HepG2 (cell line): ENCODE data around the gene C1orf198. TPM values are rescaled to one million over a fixed set of nuclear protein-coding genes. Genes with fewer than 3 reads are reported as not detected.
A peak's percentile ranks its signal among the peaks of the same experiment; 100 is the strongest.

Experiments
- ARHGAP35 ChIP-seq: sonication (generic); formaldehyde crosslinking; IDR thresholded peaks from 2 replicates; pipeline ENCODE4 v1.9.0; 2022; ENCODE audit warnings: mild to moderate bottlenecking, inconsistent platforms, moderate library complexity, missing genetic modification reagents, borderline replicate concordance
- ASH2L ChIP-seq: fragments of 300-600, 200-600 bp; sonication (generic); IDR thresholded peaks from 2 replicates; pipeline ENCODE4 v1.7.0; 2017; ENCODE audit warnings: low read depth, mild to moderate bottlenecking, moderate library complexity, mixed read lengths, low read length; ENCODE audit not compliant: insufficient read length
- ETV6 ChIP-seq: sonication (generic); formaldehyde crosslinking; conservative IDR thresholded peaks from 2 replicates; pipeline ENCODE4 v1.4.0; 2020; ENCODE audit warnings: missing genetic modification reagents
- GLI4 ChIP-seq: sonication (generic); formaldehyde crosslinking; IDR thresholded peaks from 2 replicates; pipeline ENCODE4 v1.5.1; 2020; ENCODE audit warnings: missing genetic modification reagents, mild to moderate bottlenecking, moderate library complexity, borderline replicate concordance
- KLF16 ChIP-seq, 2 experiments: sonication (generic) in 1 of 2; formaldehyde crosslinking in 1 of 2; IDR thresholded peaks; 2 replicates each; pipeline versions ENCODE4 v1.6.1 to v1.8.0; 2016 to 2023; ENCODE audit warnings: missing genetic modification reagents in 2 of 2, missing compliant biosample characterization in 1 of 2
- MATR3 ChIP-seq: sonication (generic); formaldehyde crosslinking; IDR thresholded peaks from 2 replicates; pipeline ENCODE4 v1.4.0; 2020; ENCODE audit warnings: missing genetic modification reagents
- MAZ ChIP-seq, 2 experiments: sonication (generic) in 1 of 2; formaldehyde crosslinking in 1 of 2; IDR thresholded peaks; 2 replicates each; pipeline versions ENCODE4 v1.5.0 to v1.6.1; 2012 to 2020; ENCODE audit warnings: low read depth in 2 of 2, mild to moderate bottlenecking in 2 of 2, borderline replicate concordance in 1 of 2, improper control_type of control experiment in 1 of 2, low read length in 1 of 2, missing genetic modification reagents in 1 of 2, moderate library complexity in 1 of 2
- MZF1 ChIP-seq: sonication (generic); formaldehyde crosslinking; IDR thresholded peaks from 2 replicates; pipeline ENCODE4 v1.8.1; 2023; ENCODE audit warnings: mild to moderate bottlenecking, missing genetic modification reagents, borderline replicate concordance
- PHF20 ChIP-seq: sonication (generic); formaldehyde crosslinking; IDR thresholded peaks from 2 replicates; pipeline ENCODE4 v1.5.0; 2020; ENCODE audit warnings: mild to moderate bottlenecking, missing genetic modification reagents
- PHF21A ChIP-seq: sonication (generic); formaldehyde crosslinking; IDR thresholded peaks from 2 replicates; pipeline ENCODE4 v1.5.0; 2020; ENCODE audit warnings: mild to moderate bottlenecking, missing genetic modification reagents
- POLR2A ChIP-seq, 2 experiments: IDR thresholded peaks; 2 replicates each; pipeline ENCODE4 v1.6.1; 2011; ENCODE audit warnings: low read depth in 2 of 2, low read length in 2 of 2, mild to moderate bottlenecking in 1 of 2, moderate library complexity in 1 of 2; ENCODE audit not compliant: insufficient read depth in 1 of 2
- SAP130 ChIP-seq: IDR thresholded peaks from 2 replicates; pipeline ENCODE4 v1.6.1; 2016; ENCODE audit warnings: low read depth
- SPEN ChIP-seq: sonication (generic); formaldehyde crosslinking; IDR thresholded peaks from 2 replicates; pipeline ENCODE4 v1.5.1; 2020; ENCODE audit warnings: low read depth, mild to moderate bottlenecking, missing genetic modification reagents
- SRY ChIP-seq: sonication (generic); formaldehyde crosslinking; IDR thresholded peaks from 2 replicates; pipeline ENCODE4 v1.8.0; 2022; ENCODE audit warnings: mild to moderate bottlenecking, missing genetic modification reagents
- UBTF ChIP-seq: sonication (generic); formaldehyde crosslinking; IDR thresholded peaks from 2 replicates; pipeline ENCODE4 v1.4.0; 2020; ENCODE audit warnings: mild to moderate bottlenecking, missing genetic modification reagents
- ZNF547 ChIP-seq: sonication (generic); formaldehyde crosslinking; IDR thresholded peaks from 2 replicates; pipeline ENCODE4 v1.5.1; 2020; ENCODE audit warnings: mild to moderate bottlenecking, missing genetic modification reagents
- ZNF773 ChIP-seq: sonication (generic); formaldehyde crosslinking; IDR thresholded peaks from 2 replicates; pipeline ENCODE4 v1.4.0; 2020; ENCODE audit warnings: missing genetic modification reagents, borderline replicate concordance
- ZNF776 ChIP-seq: sonication (generic); formaldehyde crosslinking; IDR thresholded peaks from 2 replicates; pipeline ENCODE4 v1.4.0; 2020; ENCODE audit warnings: mild to moderate bottlenecking, missing genetic modification reagents
- ZNF782 ChIP-seq: sonication (generic); formaldehyde crosslinking; IDR thresholded peaks from 2 replicates; pipeline ENCODE4 v1.4.0; 2020; ENCODE audit warnings: missing genetic modification reagents, mild to moderate bottlenecking, borderline replicate concordance
- polyA plus RNA-seq, 8 experiments: library from polyadenylated mRNA; depleted of rRNA in 3 of 8; stranded (reverse) in 7 of 8; unstranded in 1 of 8; fragments of >200 nt; fragmentation: Illumina TruSeq in 4 of 8; extraction: Trizol in 4 of 8; gene quantifications; 2 replicates each; pipeline versions ENCODE4 v1.2.1 to v1.2.3, GENCODE V29; 2011 to 2016; ENCODE audit warnings: low read depth in 4 of 8, missing spikeins in 1 of 8, mixed read lengths in 1 of 8; ENCODE audit not compliant: insufficient read depth in 1 of 8
- total RNA-seq, 5 experiments: library from RNA; depleted of rRNA; stranded (reverse); fragments of >200 nt; fragmentation: Illumina TruSeq; extraction: Trizol; gene quantifications; 2 replicates each; pipeline ENCODE4 v1.2.3, GENCODE V29; 2016; ENCODE audit warnings: low read depth in 1 of 5
- TF ChIP-seq, protein P1 (sequence below): sonication (generic); formaldehyde crosslinking; IDR thresholded peaks from 2 replicates; pipeline ENCODE4 v1.4.0; 2020; ENCODE audit warnings: missing genetic modification reagents
- TF ChIP-seq, protein P2 (sequence below): IDR thresholded peaks from 2 replicates; pipeline ENCODE4 v1.6.1; 2012; ENCODE audit warnings: low read depth, low read length, improper control_type of control experiment
- TF ChIP-seq, protein P3 (sequence below): sonication (generic); formaldehyde crosslinking; IDR thresholded peaks from 2 replicates; pipeline ENCODE4 v1.4.0; 2020; ENCODE audit warnings: low read depth, mild to moderate bottlenecking, missing genetic modification reagents

The C1orf198 gene
- total and polyA plus RNA-seq, 2 of the 13 experiments (the other 11 are each of a cell fraction or from before 2014, with no cell fraction given): 12.7 to 13.4 TPM

DNA sequence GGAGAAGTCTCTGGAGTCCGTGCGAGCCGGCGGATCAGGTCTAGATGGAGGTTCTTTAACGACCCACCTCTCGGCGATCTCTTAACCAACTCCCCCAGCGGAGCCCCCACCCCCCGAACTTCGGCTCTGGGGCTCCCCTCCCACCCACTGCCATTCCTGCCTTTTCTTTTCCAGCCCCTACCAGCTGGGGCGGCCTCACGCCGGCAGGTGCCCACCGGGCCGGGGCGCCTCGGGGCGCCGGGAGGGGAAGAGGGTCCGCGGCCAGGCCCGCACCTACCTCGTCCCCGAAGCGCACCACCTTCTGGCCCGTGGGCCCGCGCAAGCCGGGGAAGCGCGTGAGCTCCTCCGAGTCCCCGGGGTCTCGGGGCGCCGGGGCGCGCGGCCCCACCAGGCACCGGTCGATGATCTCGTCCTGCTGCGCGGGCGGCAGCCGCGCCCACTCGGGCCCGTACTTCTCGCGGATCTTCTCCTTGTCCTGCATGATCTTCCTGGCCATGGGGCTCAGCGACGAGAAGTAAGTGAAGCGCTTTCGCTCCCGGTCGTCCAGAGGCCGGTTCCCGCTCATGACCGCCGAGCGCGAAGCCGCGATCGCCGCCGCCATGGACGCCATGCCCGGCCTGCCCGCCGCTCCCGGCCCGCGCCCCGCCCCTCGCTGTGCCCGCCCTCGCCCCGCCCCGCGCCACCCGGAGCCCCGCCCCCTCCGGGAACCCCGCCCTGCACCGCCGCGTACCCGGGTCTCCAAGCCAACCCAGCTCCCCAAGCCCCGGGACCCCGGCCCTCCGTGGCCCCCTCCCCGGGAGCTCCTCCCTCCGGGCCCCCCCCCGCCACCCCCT lies at the start of gene C1orf198 (continued):
- TF ChIP-seq, protein P1, sequence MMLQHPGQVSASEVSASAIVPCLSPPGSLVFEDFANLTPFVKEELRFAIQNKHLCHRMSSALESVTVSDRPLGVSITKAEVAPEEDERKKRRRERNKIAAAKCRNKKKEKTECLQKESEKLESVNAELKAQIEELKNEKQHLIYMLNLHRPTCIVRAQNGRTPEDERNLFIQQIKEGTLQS (CRISPR knock-in tag): 0 out of 2 replicates have a peak, but pooled peaks have one; percentile 5
- no peak for TF ChIP-seq MAZ (IDR thresholded peaks at IDR 0.05; ENCODE audit: borderline replicate concordance, low read depth, low read length)
- peak; percentile 26; the same call in 1 of the 2 replicates for TF ChIP-seq MAZ (CRISPR knock-in tag; IDR thresholded peaks at IDR 0.05; ENCODE audit: low read depth)
- TF ChIP-seq PHF20: peak; percentile 24
- peak; percentile 30 for TF ChIP-seq SAP130
- peak; percentile 57; the same call in 1 of the 2 replicates for TF ChIP-seq ZNF547 (CRISPR knock-in tag)
- TF ChIP-seq ZNF773: 0 out of 2 replicates have a peak, but pooled peaks have one; percentile 47
- peak; percentile 59; the same call in 1 of the 2 replicates for TF ChIP-seq UBTF (CRISPR knock-in tag)
- TF ChIP-seq MZF1 (CRISPR knock-in tag): no peak
- TF ChIP-seq ZNF776 (CRISPR knock-in tag): peak; percentile 27; the same call in 1 of the 2 replicates
- peak; percentile 76 for TF ChIP-seq SPEN (CRISPR knock-in tag)
- TF ChIP-seq ARHGAP35: 0 out of 2 replicates have a peak, but pooled peaks have one; percentile 40
- TF ChIP-seq ZNF782 (CRISPR knock-in tag): peak; percentile 32; the same call in 1 of the 2 replicates
- TF ChIP-seq, protein P2, sequence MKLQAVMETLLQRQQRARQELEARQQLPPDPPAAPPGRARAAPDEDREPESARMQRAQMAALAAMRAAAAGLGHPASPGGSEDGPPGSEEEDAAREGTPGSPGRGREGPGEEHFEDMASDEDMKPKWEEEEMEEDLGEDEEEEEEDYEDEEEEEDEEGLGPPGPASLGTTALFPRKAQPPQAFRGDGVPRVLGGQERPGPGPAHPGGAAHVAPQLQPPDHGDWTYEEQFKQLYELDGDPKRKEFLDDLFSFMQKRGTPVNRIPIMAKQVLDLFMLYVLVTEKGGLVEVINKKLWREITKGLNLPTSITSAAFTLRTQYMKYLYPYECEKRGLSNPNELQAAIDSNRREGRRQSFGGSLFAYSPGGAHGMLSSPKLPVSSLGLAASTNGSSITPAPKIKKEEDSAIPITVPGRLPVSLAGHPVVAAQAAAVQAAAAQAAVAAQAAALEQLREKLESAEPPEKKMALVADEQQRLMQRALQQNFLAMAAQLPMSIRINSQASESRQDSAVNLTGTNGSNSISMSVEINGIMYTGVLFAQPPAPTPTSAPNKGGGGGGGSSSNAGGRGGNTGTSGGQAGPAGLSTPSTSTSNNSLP: no peak
- peak; percentile 64 for TF ChIP-seq ASH2L
- TF ChIP-seq SRY (CRISPR knock-in tag): 0 out of 2 replicates have a peak, but pooled peaks have one; percentile 36
- TF ChIP-seq GLI4 (CRISPR knock-in tag): 0 out of 2 replicates have a peak, but pooled peaks have one; percentile 60
- TF ChIP-seq PHF21A (CRISPR knock-in tag): no peak
- TF ChIP-seq, protein P3, sequence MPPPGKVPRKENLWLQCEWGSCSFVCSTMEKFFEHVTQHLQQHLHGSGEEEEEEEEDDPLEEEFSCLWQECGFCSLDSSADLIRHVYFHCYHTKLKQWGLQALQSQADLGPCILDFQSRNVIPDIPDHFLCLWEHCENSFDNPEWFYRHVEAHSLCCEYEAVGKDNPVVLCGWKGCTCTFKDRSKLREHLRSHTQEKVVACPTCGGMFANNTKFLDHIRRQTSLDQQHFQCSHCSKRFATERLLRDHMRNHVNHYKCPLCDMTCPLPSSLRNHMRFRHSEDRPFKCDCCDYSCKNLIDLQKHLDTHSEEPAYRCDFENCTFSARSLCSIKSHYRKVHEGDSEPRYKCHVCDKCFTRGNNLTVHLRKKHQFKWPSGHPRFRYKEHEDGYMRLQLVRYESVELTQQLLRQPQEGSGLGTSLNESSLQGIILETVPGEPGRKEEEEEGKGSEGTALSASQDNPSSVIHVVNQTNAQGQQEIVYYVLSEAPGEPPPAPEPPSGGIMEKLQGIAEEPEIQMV (CRISPR knock-in tag): 0 out of 2 replicates have a peak, but pooled peaks have one; percentile 30
- TF ChIP-seq KLF16 (CRISPR knock-in tag; IDR thresholded peaks at IDR 0.05): 0 out of 4 replicates have a peak, but pooled peaks of 1 of the 2 experiments have one; percentile 30
- no peak for TF ChIP-seq MATR3 (CRISPR knock-in tag)
- peak; percentile 68 to 85 for TF ChIP-seq POLR2A (IDR thresholded peaks at IDR 0.05; ENCODE audit: insufficient read depth in 1 of 2, low read depth in 2 of 2, low read length in 2 of 2)
- peak; percentile 48; the same call in 1 of the 2 replicates for TF ChIP-seq ETV6
